Measurements from ENCODE around the gene CD34.

- TF ChIP-seq POLR2A (IDR thresholded peaks at IDR 0.05; ENCODE audit: low read length), result no peak
- TF ChIP-seq GATA1 (IDR thresholded peaks at IDR 0.05; ENCODE audit: low read depth, low read length), result no peak
Observed at GRCh38 chr1:207903053-207903452, 7.9 kb downstream of the CD34 start.
